NCI-H748 treated with DMSO at 0.1 percent for 48 hours (cell line): Measurements from ENCODE around the gene FMO2.

Source experiments
- DNase-seq: peaks from one replicate; lab custom pipeline; 2025; lab: John Stamatoyannopoulos, UW

Gene FMO2

DNA sequence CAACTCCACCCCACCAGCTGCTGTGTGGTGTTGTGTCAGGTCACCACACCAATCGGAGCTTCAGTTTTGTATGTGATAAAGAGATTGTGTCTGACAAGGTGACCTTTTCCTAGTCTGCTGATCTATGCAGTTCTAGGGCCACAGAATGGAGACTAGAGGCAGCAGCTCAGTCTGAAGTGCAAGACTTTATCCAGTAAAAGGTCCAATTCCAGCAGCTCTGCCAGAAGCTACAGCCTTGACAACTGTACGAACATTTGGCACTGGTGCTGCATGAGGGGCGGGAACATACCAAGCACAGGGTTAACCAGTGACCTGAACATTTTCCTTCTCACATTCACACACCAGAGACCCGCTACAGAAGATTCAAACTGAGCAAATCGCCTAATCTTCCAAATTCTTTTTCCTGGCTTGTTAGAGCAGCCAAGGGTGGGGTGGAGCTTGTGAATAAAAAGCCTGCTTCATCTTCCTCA is 72.5 kb downstream of the FMO2 start:
- no peak for DNase-seq

DNA sequence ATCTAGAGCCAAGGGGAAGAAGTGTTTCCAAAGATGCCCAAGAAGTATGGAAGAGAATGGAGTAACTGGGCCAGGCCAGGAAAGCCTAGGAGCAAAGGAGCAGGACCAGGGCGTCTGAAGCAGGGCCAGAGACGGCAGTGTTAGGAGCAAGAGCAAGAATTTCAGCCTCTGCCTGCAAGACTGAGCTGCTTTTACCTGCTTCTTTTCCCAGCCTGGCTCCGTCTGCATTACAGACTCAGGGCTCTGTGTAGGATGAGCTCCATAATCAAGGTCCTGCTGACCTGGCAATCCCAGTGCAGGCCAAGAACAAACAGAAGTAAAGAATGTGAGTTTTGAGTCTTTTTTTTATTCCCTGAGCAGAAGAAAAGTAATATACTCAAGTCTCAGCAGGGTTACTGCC is 73.3 kb downstream of the FMO2 start:
- no peak for DNase-seq

DNA sequence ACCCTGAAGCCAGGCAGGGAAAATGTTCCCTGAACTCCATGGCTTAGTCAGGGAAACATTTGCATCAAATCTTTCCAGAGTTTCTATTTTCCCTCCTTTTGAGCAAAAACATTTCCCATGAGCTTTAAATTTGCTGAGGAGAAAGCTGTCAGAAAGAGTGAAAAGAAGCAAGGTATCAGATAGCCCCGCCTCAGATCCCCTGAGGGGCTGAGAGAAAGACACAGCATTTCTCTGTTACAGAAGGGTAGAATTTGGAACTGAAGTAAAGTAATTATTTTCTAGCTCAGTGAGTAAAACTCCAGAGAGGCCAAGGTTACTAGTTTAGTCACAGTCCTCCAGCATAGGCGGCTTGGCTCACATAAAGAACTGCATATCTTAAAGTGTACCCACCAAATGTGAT is 73.8 kb downstream of the FMO2 start:
- no peak for DNase-seq
